Parathyroid adenoma (tissue), 2 donors: Measurements from ENCODE around the gene CALCB.

ENCODE experiments used
- H2AFZ ChIP-seq: fragments of 300-600 bp; sonication (generic); one replicate; pipeline ENCODE4 v1.7.0; 2017; ENCODE audit warnings: antibody characterized with exemption, mild to moderate bottlenecking
- H3K27ac ChIP-seq: fragments of 300-600 bp; sonication (generic); one replicate; pipeline ENCODE4 v1.7.0; 2017
- H3K27me3 ChIP-seq: fragments of 300-600 bp; sonication (generic); one replicate; pipeline ENCODE4 v1.7.0; 2017; ENCODE audit warnings: low read length; ENCODE audit not compliant: control insufficient read depth, insufficient read depth
- H3K36me3 ChIP-seq: fragments of 300-600 bp; sonication (generic); one replicate; pipeline ENCODE4 v1.7.0; 2017; ENCODE audit warnings: low read length; ENCODE audit not compliant: control insufficient read depth, insufficient read depth
- H3K4me1 ChIP-seq: fragments of 300-600 bp; sonication (generic); one replicate; pipeline ENCODE4 v1.7.0; 2017; ENCODE audit warnings: control low read depth
- H3K4me2 ChIP-seq: fragments of 300-600 bp; sonication (generic); one replicate; pipeline ENCODE4 v1.7.0; 2017; ENCODE audit warnings: low read length
- H3K4me3 ChIP-seq: fragments of 300-600 bp; sonication (generic); one replicate; pipeline ENCODE4 v1.7.0; 2017; ENCODE audit warnings: low read depth, low read length
- H3K79me2 ChIP-seq: fragments of 300-600 bp; sonication (generic); one replicate; pipeline ENCODE4 v1.7.0; 2017; ENCODE audit warnings: control low read depth
- H3K9ac ChIP-seq: fragments of 300-600 bp; sonication (generic); one replicate; pipeline ENCODE4 v1.7.0; 2017; ENCODE audit warnings: mild to moderate bottlenecking
- H3K9me3 ChIP-seq: fragments of 300-600 bp; sonication (generic); one replicate; pipeline ENCODE4 v1.7.0; 2017; ENCODE audit warnings: low read length; ENCODE audit not compliant: control insufficient read depth
- CTCF ChIP-seq: fragments of 300-600 bp; sonication (generic); IDR thresholded peaks from one replicate; pipeline ENCODE4 v1.7.0; 2017; ENCODE audit warnings: antibody characterized with exemption, mild to moderate bottlenecking
- donor health status: primary hyperparathyroidism.

The CALCB gene

GRCh38 chr11:15109602-15110001 lies 36.2 kb downstream of the CALCB start:
- Histone ChIP-seq H3K27me3 (no peaks in the 10 kb centered on the region), H3K9ac (no peak overlapping the region), H3K4me3 (no peak overlapping the region), H3K36me3 (no peaks in the 10 kb centered on the region), H3K4me1 (no peaks in the 10 kb centered on the region), H2AFZ (no peak overlapping the region), H3K4me2 (no peak overlapping the region), H3K9me3 (no peaks in the 10 kb centered on the region), H3K27ac (no peak overlapping the region), H3K79me2 (no peaks in the 10 kb centered on the region)
- no peak for TF ChIP-seq CTCF

GRCh38 chr11:15111215-15111614 lies 37.8 kb downstream of the CALCB start:
- H2AFZ ChIP-seq = no peak overlapping the region
- no peaks in the 10 kb centered on the region for H3K9me3 ChIP-seq
- H3K27ac ChIP-seq = no peak overlapping the region
- no peaks in the 10 kb centered on the region for H3K36me3 ChIP-seq
- no peak overlapping the region for H3K9ac ChIP-seq
- H3K4me1 ChIP-seq = no peaks in the 10 kb centered on the region
- H3K4me3 ChIP-seq = no peak overlapping the region
- H3K4me2 ChIP-seq = no peak overlapping the region
- no peaks in the 10 kb centered on the region for H3K79me2 ChIP-seq
- no peak for TF ChIP-seq CTCF
- H3K27me3 ChIP-seq = no peaks in the 10 kb centered on the region

GRCh38 chr11:15112131-15112541 lies 38.7 kb downstream of the CALCB start:
- Histone ChIP-seq H3K79me2 (no peaks in the 10 kb centered on the region), H3K4me1 (no peaks in the 10 kb centered on the region), H3K27ac (no peak overlapping the region), H3K9ac (no peak overlapping the region), H3K4me3 (no peak overlapping the region), H3K27me3 (no peaks in the 10 kb centered on the region), H2AFZ (no peak overlapping the region), H3K4me2 (no peak overlapping the region), H3K9me3 (no peaks in the 10 kb centered on the region), H3K36me3 (no peaks in the 10 kb centered on the region)
- no peak for TF ChIP-seq CTCF

GRCh38 chr11:15113381-15113780 lies 40.0 kb downstream of the CALCB start:
- Histone ChIP-seq H3K4me3 (no peak overlapping the region), H3K4me2 (no peak overlapping the region), H3K79me2 (no peaks in the 10 kb centered on the region), H2AFZ (no peak overlapping the region), H3K36me3 (no peaks in the 10 kb centered on the region), H3K27me3 (no peaks in the 10 kb centered on the region), H3K9ac (no peak overlapping the region), H3K27ac (no peak overlapping the region), H3K9me3 (no peaks in the 10 kb centered on the region), H3K4me1 (no peaks in the 10 kb centered on the region)
- TF ChIP-seq CTCF = no peak
